Measurements from ENCODE around the gene ESRRA. TPM values are rescaled to one million over a fixed set of nuclear protein-coding genes. Genes with fewer than 3 reads are reported as not detected.

The ESRRA gene
- total and polyA plus RNA-seq, 2 of the 4 experiments (the other 2 are of a cell fraction) = 10.2 to 15.0 TPM

GRCh38 chr11:64285885-64286800 lies 19.2 kb upstream of the ESRRA start:
- no peak overlapping the region for H2BK15ac ChIP-seq (ENCODE audit: low read depth, low read length)
- intact Hi-C loops (cut with micrococcal nuclease) (loop anchor here (1.0 kb wide), 1 partner anchor 34 kb away; no protein-coding TSS in a partner anchor), in situ Hi-C loops (cut with MboI; ENCODE audit: low sequenced_read_pairs) (no loop called here), dilution Hi-C loops (cut with HindIII; ENCODE audit: low sequenced_read_pairs, unreplicated experiment) (no loop called here)
- peak overlapping the region; percentile 91 to 92; a peak in 3 of 4 replicates for H4K8ac ChIP-seq (ENCODE audit: low read depth in 2 of 2, low read length in 2 of 2)
- CTCF ChIA-PET = interaction anchor here (0.6 kb wide), 1 partner anchor 15 kb away, joined by 3 read pairs; no protein-coding TSS in a partner anchor
- peak overlapping the region; percentile 81 for H3K4ac ChIP-seq (ENCODE audit: low read depth, low read length)
- H3K4me3 ChIP-seq (ENCODE audit: insufficient read depth, low read depth, low read length) = peak overlapping the region; percentile 71
- peak overlapping the region; percentile 95 for H2AK5ac ChIP-seq (ENCODE audit: low read depth, low read length)
- peak overlapping the region; percentile 47 for H3K27ac ChIP-seq (ENCODE audit: insufficient read depth, low read length)
- peak overlapping the region; percentile 37 for H4K5ac ChIP-seq (ENCODE audit: low read depth, low read length)
- H3K9me3 ChIP-seq (ENCODE audit: control insufficient read depth, insufficient read depth, low read length) = no peaks in the 10 kb centered on the region
- H2AK9ac ChIP-seq (replicated peaks; ENCODE audit: low read depth, low read length, poor library complexity) = peak overlapping the region; percentile 99
- no peak overlapping the region; the same call in 1 of the 2 replicates for H3K56ac ChIP-seq (ENCODE audit: extremely low read depth, insufficient read depth, low read length)
- H4K20me1 ChIP-seq (ENCODE audit: insufficient read depth, low read length) = peaks cover 5% of the 10 kb centered on the region; the same call in 1 of the 2 replicates
- peaks cover 8% of the 10 kb centered on the region for H3K4me1 ChIP-seq (ENCODE audit: control insufficient read depth, insufficient read depth, low read length)
- peak overlapping the region; percentile 87; the same call in 1 of the 2 replicates for H3K23ac ChIP-seq (ENCODE audit: low read depth, low read length)
- no peak overlapping the region for H2BK20ac ChIP-seq (ENCODE audit: low read depth, low read length)
- peaks cover 6% of the 10 kb centered on the region; the same call in 1 of the 2 replicates for H3K36me3 ChIP-seq (ENCODE audit: control insufficient read depth, insufficient read depth, low read length)
- POLR2A ChIA-PET (ENCODE audit: unreplicated experiment) = no interaction called here
- peak overlapping the region; percentile 75 for H3K9ac ChIP-seq (ENCODE audit: low read depth, low read length)
- ATAC-seq (ENCODE audit: low read depth) (peak; percentile 0), DNase-seq (no peak)
- peak overlapping the region; percentile 11 for H2BK5ac ChIP-seq (ENCODE audit: low read depth, low read length, poor library complexity, severe bottlenecking)
- H3K79me1 ChIP-seq (ENCODE audit: low read depth in 1 of 2, low read length in 2 of 2) = peaks cover 15 to 39% of the 10 kb centered on the region in 2 experiments
- H3K4me2 ChIP-seq (ENCODE audit: low read depth, low read length) = peak overlapping the region; percentile 82
- no peak overlapping the region for H2BK120ac ChIP-seq (ENCODE audit: low read depth, low read length)
- H4K91ac ChIP-seq (ENCODE audit: insufficient read depth, low read depth, low read length) = peak overlapping the region; percentile 32; the same call in 1 of the 2 replicates
- peaks cover 5% of the 10 kb centered on the region; the same call in 1 of the 2 replicates for H3K9me1 ChIP-seq (ENCODE audit: insufficient read depth, low read length)
- H3K18ac ChIP-seq (ENCODE audit: low read depth, low read length) = no peak overlapping the region
- WGBS, 2 experiments (ENCODE audit: extremely low coverage in 2 of 2, insufficient read length in 1 of 2) = 60% methylated on average over 15 of the region's 40 CpGs; no CpG with 5 or more reads in 1 of the 2 experiments
- no TSS peak for BruUV-seq (replicated peaks)
- H3K27me3 ChIP-seq (ENCODE audit: control insufficient read depth, insufficient read depth, low read length) = peaks cover 11% of the 10 kb centered on the region
- H3K14ac ChIP-seq (replicated peaks; ENCODE audit: low read depth, low read length) = peak overlapping the region; percentile 86
- peak overlapping the region; percentile 93 for H2AFZ ChIP-seq (replicated peaks; ENCODE audit: low read length, poor library complexity)
- TF ChIP-seq CTCF (conservative IDR thresholded peaks at IDR 0.05; ENCODE audit: low read depth, low read length) (no peak; the same call in 1 of the 2 replicates), NFE2L2 (IDR thresholded peaks at IDR 0.05; ENCODE audit: low read depth, low read length) (no peak), SMC3 (IDR thresholded peaks at IDR 0.05; ENCODE audit: low read depth, low read length) (no peak), FOS (IDR thresholded peaks at IDR 0.05; ENCODE audit: low read depth, low read length) (no peak), MAFK (IDR thresholded peaks at IDR 0.05; ENCODE audit: low read depth, low read length) (no peak), ELK1 (IDR thresholded peaks at IDR 0.05; ENCODE audit: borderline replicate concordance, low read depth, low read length) (no peak), USF2 (IDR thresholded peaks at IDR 0.05; ENCODE audit: low read depth, low read length) (no peak), MXI1 (IDR thresholded peaks at IDR 0.05; ENCODE audit: borderline replicate concordance, low read depth, low read length) (no peak), RAD21 (IDR thresholded peaks at IDR 0.05; ENCODE audit: low read length) (no peak), CEBPB (IDR thresholded peaks at IDR 0.05; ENCODE audit: low read depth, low read length) (no peak), RFX5 (IDR thresholded peaks at IDR 0.05; ENCODE audit: low read depth, low read length) (no peak), CHD1 (IDR thresholded peaks at IDR 0.05; ENCODE audit: low read depth, low read length) (no peak), BHLHE40 (IDR thresholded peaks at IDR 0.05; ENCODE audit: low read depth, low read length) (no peak), POLR2A (IDR thresholded peaks at IDR 0.05; ENCODE audit: low read depth, low read length) (no peak)

Data from IMR-90 (cell line).